A549 (cell line): ENCODE data around the gene HMBS. TPM values are rescaled to one million over a fixed set of nuclear protein-coding genes. Genes with fewer than 3 reads are reported as not detected.
"Not testable (repeated sequence)": the region's sequence is repeated elsewhere in the genome, so short reads cannot be mapped to it uniquely, and the experiment has no call there.

Experiments used
- ATAC-seq, 2 experiments: fragments of 200-7000 bp in 1 of 2; fragments of >200 bp in 1 of 2; cut with Nextera tagmentation in 1 of 2; cut with Tn5 transposase in 1 of 2; 3 replicates each; pipeline versions ENCODE4 v1.8.0 to v1.9.1; 2018 to 2020; ENCODE audit warnings: mild to moderate bottlenecking in 1 of 2, moderate library complexity in 1 of 2
- CTCF ChIA-PET: fragments of 300-600 bp; sonication (Branson Sonifier 250); formaldehyde crosslinking; extraction: SDS; loops from one replicate; lab custom pipeline; 2021; ENCODE audit warnings: antibody characterized with exemption, inconsistent platforms; lab: Yijun Ruan, JAX
- POLR2A ChIA-PET: fragments of 350-600 bp; formaldehyde crosslinking; extraction: SDS; loops from one replicate; lab custom pipeline; 2021; ENCODE audit warnings: antibody characterized with exemption, inconsistent platforms; lab: Yijun Ruan, JAX
- DNase-seq, 2 experiments: peaks; one replicate each; pipeline versions ENCODE4 v3.0.0 to v3.0.0-alpha.2; 2011 to 2016; ENCODE audit warnings: low read depth in 1 of 2, low spot score in 1 of 2
- FAIRE-seq: peaks from 2 replicates; lab custom pipeline; 2011; peaks lifted over from hg19 to GRCh38; lab: Jason Lieb, UNC
- H3K27ac ChIP-seq, 2 experiments: fragments of >200 bp; sonication (Bioruptor Twin); formaldehyde crosslinking; 3 replicates each; pipeline ENCODE4 v1.5.1; 2016 to 2017
- H3K4me1 ChIP-seq: fragments of >200 bp; sonication (Bioruptor Twin); formaldehyde crosslinking; 3 replicates; pipeline ENCODE4 v1.6.1; 2016
- H3K4me2 ChIP-seq: fragments of >200 bp; sonication (Bioruptor Twin); formaldehyde crosslinking; 3 replicates; pipeline ENCODE4 v1.6.1; 2016
- H3K4me3 ChIP-seq: fragments of >200 bp; sonication (Bioruptor Twin); formaldehyde crosslinking; 3 replicates; pipeline ENCODE4 v1.5.1; 2016
- H3K9me3 ChIP-seq: fragments of >200 bp; sonication (Bioruptor Twin); formaldehyde crosslinking; 3 replicates; pipeline ENCODE4 v1.6.1; 2016
- EHMT2 ChIP-seq: fragments of 200-600 bp; sonication (generic); IDR thresholded peaks from 2 replicates; pipeline ENCODE4 v1.6.1; 2016; ENCODE audit warnings: antibody characterized with exemption, low read depth, mild to moderate bottlenecking, moderate library complexity
- FOXS1 ChIP-seq: fragments of 250-450 bp; sonication (Bioruptor Pico); IDR thresholded peaks from 2 replicates; pipeline ENCODE4 v1.5.0; 2020; ENCODE audit warnings: mild to moderate bottlenecking, moderate library complexity
- JUN ChIP-seq, 2 experiments: fragments of >200 bp; sonication (Bioruptor Twin); formaldehyde crosslinking; IDR thresholded peaks; 2 replicates in 1 of 2; 3 replicates in 1 of 2; pipeline ENCODE4 v1.6.1; 2016 to 2017
- KDM5A ChIP-seq: fragments of 200-600 bp; sonication (generic); IDR thresholded peaks from 2 replicates; pipeline ENCODE4 v1.6.1; 2016; ENCODE audit warnings: antibody characterized with exemption, mild to moderate bottlenecking
- MAX ChIP-seq: IDR thresholded peaks from 2 replicates; pipeline ENCODE4 v1.6.1; 2012
- MYC ChIP-seq: IDR thresholded peaks from 2 replicates; pipeline ENCODE4 v1.6.1; 2012; ENCODE audit warnings: mild to moderate bottlenecking, inconsistent platforms, low read length, improper control_type of control experiment, borderline replicate concordance
- PHF8 ChIP-seq: fragments of 200-600 bp; sonication (generic); IDR thresholded peaks from 2 replicates; pipeline ENCODE4 v1.6.1; 2016; ENCODE audit warnings: low read depth, mild to moderate bottlenecking, antibody characterized with exemption, moderate library complexity, borderline replicate concordance
- POLR2A ChIP-seq: IDR thresholded peaks from 2 replicates; pipeline ENCODE4 v1.6.1; 2012; ENCODE audit warnings: mild to moderate bottlenecking, low read length
- REST ChIP-seq: fragments of 200-600 bp; sonication (generic); IDR thresholded peaks from 2 replicates; pipeline ENCODE4 v1.6.1; 2016; ENCODE audit warnings: antibody characterized with exemption, mild to moderate bottlenecking, moderate library complexity
- TP53 ChIP-seq: fragments of 250-450 bp; sonication (Bioruptor Pico); IDR thresholded peaks from 2 replicates; pipeline ENCODE4 v1.5.0; 2021; ENCODE audit warnings: mild to moderate bottlenecking, moderate library complexity
- USF2 ChIP-seq: fragments of 450-650 bp; IDR thresholded peaks from 2 replicates; pipeline ENCODE4 v1.6.1; 2014; ENCODE audit warnings: antibody characterized with exemption
- WGBS: methylation state at CpG from one replicate; pipeline ENCODE4 v1.1.6; 2017; ENCODE audit errors: missing lambda C conversion rate; 5-methylcytosine and 5-hydroxymethylcytosine counted together
- polyA plus RNA-seq, 4 experiments: library from polyadenylated mRNA; depleted of rRNA in 3 of 4; stranded (reverse); fragments of >200 nt; fragmentation: RNase III in 1 of 4; extraction: RNeasy Plus Mini Kit Qiagen cat#74134 plus additional on column Dnase treatment in 1 of 4; gene quantifications; 2 replicates in 3 of 4; 3 replicates in 1 of 4; pipeline ENCODE4 v1.2.3, GENCODE V29; 2011 to 2017

The HMBS gene
- polyA plus RNA-seq, 2 of the 4 experiments (the other 2 are of a cell fraction) = 48.8 to 62.2 TPM

- Histone ChIP-seq H3K9me3 (no peaks in the 10 kb centered on the region), H3K4me1 (peaks cover 21% of the 10 kb centered on the region), H3K27ac (peak overlapping the region; percentile 90 to 98)
- peak in 1 of 2 experiments; percentile 39 for DNase-seq
- POLR2A ChIA-PET = interaction anchor here (0.6 to 2.0 kb wide), 7 partner anchors 10 to 68 kb away, joined by 3 to 27 read pairs (median 4); partner anchors contain the start of genes HINFP, HMBS and NLRX1
- CTCF ChIA-PET = interaction anchor here (1.1 to 1.9 kb wide), 7 partner anchors 11 to 104 kb away, joined by 3 to 11 read pairs (median 5); no protein-coding TSS in a partner anchor
- TF ChIP-seq FOXS1 (CRISPR knock-in tag) = no peak
- TF ChIP-seq PHF8 = 0 out of 2 replicates have a peak, but pooled peaks have one; percentile 28
- TF ChIP-seq, all 56 proteins: peak for 1
- peak; percentile 31 to 65; a peak in 5 of 6 replicates for ATAC-seq
- FAIRE-seq = no peak
- under 1% methylated on average over 8 of the region's 29 CpGs for WGBS
- H3K4me2 ChIP-seq = peak overlapping the region; percentile 99
- H3K4me3 ChIP-seq = peak overlapping the region; percentile 78
These were observed 16.5 kb downstream of the HMBS start for GRCh38 chr11:119100994-119101758.

GRCh38 chr11:119101759-119102423, 17.2 kb downstream of the HMBS start, which contains the start of gene DPAGT1:
TSS of gene DPAGT1 (minus strand) at chr11:119101853. CDS start at chr11:119101655, 198 bp downstream.
- peaks cover 26% of the 10 kb centered on the region for H3K4me1 ChIP-seq
- TF ChIP-seq MAX (peak; percentile 98), KDM5A (0 out of 2 replicates have a peak, but pooled peaks have one; percentile 31), MYC (peak; percentile 90), TP53 (CRISPR knock-in tag) (no peak), REST (no peak), EHMT2 (no peak), JUN (IDR thresholded peaks at IDR 0.05) (peak; percentile 39 to 56; a peak in 2 of 5 replicates), POLR2A (peak; percentile 34; the same call in 1 of the 2 replicates), USF2 (peak; percentile 89)
- H3K9me3 ChIP-seq = no peaks in the 10 kb centered on the region
- peak; percentile 74 to 98 for DNase-seq
- WGBS = 1% methylated on average over 32 of the region's 32 CpGs
- peak within 1 kb of the TSS; percentile 99 for H3K4me2 ChIP-seq
- ChIA-PET POLR2A (interaction anchor here (0.6 to 2.0 kb wide), 7 partner anchors 10 to 67 kb away, joined by 3 to 27 read pairs (median 4); partner anchors contain the start of genes HINFP, HMBS and NLRX1), CTCF (interaction anchor here (0.6 to 1.9 kb wide), 14 partner anchors 11 to 236 kb away, joined by 3 to 11 read pairs (median 4); partner anchors contain the start of gene HINFP)
- ATAC-seq = peak; percentile 90 to 92
- peak within 1 kb of the TSS; percentile 90 to 98 for H3K27ac ChIP-seq
- peak within 1 kb of the TSS; percentile 78 for H3K4me3 ChIP-seq
- FAIRE-seq = no peak

GRCh38 chr11:119103161-119103664, 18.5 kb downstream of the HMBS start:
- H3K9me3 ChIP-seq, FAIRE-seq, ATAC-seq, DNase-seq: not testable (repeated sequence)
- CTCF ChIA-PET = interaction anchor here (1.3 to 1.9 kb wide), 9 partner anchors 9 to 235 kb away, joined by 3 to 11 read pairs (median 6); partner anchors contain the start of gene HINFP
- Histone ChIP-seq H3K4me2 (peak overlapping the region; percentile 99), H3K4me1 (peaks cover 30% of the 10 kb centered on the region), H3K4me3 (peak overlapping the region; percentile 78), H3K27ac (peak overlapping the region; percentile 90 to 98)
- 74% methylated on average over 18 of the region's 18 CpGs for WGBS
- POLR2A ChIA-PET = interaction anchor here (1.0 to 2.0 kb wide), 3 partner anchors 9 to 18 kb away, joined by 4 to 17 read pairs (median 10); partner anchors contain the start of gene HINFP
